A549 (cell line): ENCODE results near the gene NCAPD3. TPM values are rescaled to one million over a fixed set of nuclear protein-coding genes. Genes with fewer than 3 reads are reported as not detected.

Experiments
- ATAC-seq, 2 experiments: fragments of 200-7000 bp in 1 of 2; fragments of >200 bp in 1 of 2; cut with Nextera tagmentation in 1 of 2; cut with Tn5 transposase in 1 of 2; 3 replicates each; pipeline versions ENCODE4 v1.8.0 to v1.9.1; 2018 to 2020; ENCODE audit warnings: mild to moderate bottlenecking in 1 of 2, moderate library complexity in 1 of 2
- CTCF ChIA-PET: fragments of 300-600 bp; sonication (Branson Sonifier 250); formaldehyde crosslinking; extraction: SDS; loops from one replicate; lab custom pipeline; 2021; ENCODE audit warnings: antibody characterized with exemption, inconsistent platforms; lab: Yijun Ruan, JAX
- POLR2A ChIA-PET: fragments of 350-600 bp; formaldehyde crosslinking; extraction: SDS; loops from one replicate; lab custom pipeline; 2021; ENCODE audit warnings: antibody characterized with exemption, inconsistent platforms; lab: Yijun Ruan, JAX
- DNase-seq, 2 experiments: peaks; one replicate each; pipeline versions ENCODE4 v3.0.0 to v3.0.0-alpha.2; 2011 to 2016; ENCODE audit warnings: low read depth in 1 of 2, low spot score in 1 of 2
- FAIRE-seq: peaks from 2 replicates; lab custom pipeline; 2011; peaks lifted over from hg19 to GRCh38; lab: Jason Lieb, UNC
- H3K27ac ChIP-seq, 2 experiments: fragments of >200 bp; sonication (Bioruptor Twin); formaldehyde crosslinking; 3 replicates each; pipeline ENCODE4 v1.5.1; 2016 to 2017
- H3K4me1 ChIP-seq: fragments of >200 bp; sonication (Bioruptor Twin); formaldehyde crosslinking; 3 replicates; pipeline ENCODE4 v1.6.1; 2016
- H3K4me2 ChIP-seq: fragments of >200 bp; sonication (Bioruptor Twin); formaldehyde crosslinking; 3 replicates; pipeline ENCODE4 v1.6.1; 2016
- H3K4me3 ChIP-seq: fragments of >200 bp; sonication (Bioruptor Twin); formaldehyde crosslinking; 3 replicates; pipeline ENCODE4 v1.5.1; 2016
- H3K9me3 ChIP-seq: fragments of >200 bp; sonication (Bioruptor Twin); formaldehyde crosslinking; 3 replicates; pipeline ENCODE4 v1.6.1; 2016
- CBX2 ChIP-seq: fragments of 200-600 bp; sonication (generic); IDR thresholded peaks from 2 replicates; pipeline ENCODE4 v1.6.1; 2016; ENCODE audit warnings: low read depth, mild to moderate bottlenecking, borderline replicate concordance
- CBX8 ChIP-seq: fragments of 200-600 bp; sonication (generic); IDR thresholded peaks from 2 replicates; pipeline ENCODE4 v1.6.1; 2016
- CEBPB ChIP-seq, 2 experiments: fragments of >200 bp in 1 of 2; sonication (Bioruptor Twin) in 1 of 2; formaldehyde crosslinking in 1 of 2; IDR thresholded peaks; 2 replicates each; pipeline ENCODE4 v1.6.1; 2012 to 2016
- ESRRA ChIP-seq: fragments of 150-350 bp; IDR thresholded peaks from 2 replicates; pipeline ENCODE4 v1.6.1; 2014; ENCODE audit warnings: mild to moderate bottlenecking, low read length, borderline replicate concordance
- FOSB ChIP-seq: fragments of 250-450 bp; sonication (Bioruptor Pico); IDR thresholded peaks from 2 replicates; pipeline ENCODE4 v1.5.0; 2020; ENCODE audit warnings: mild to moderate bottlenecking, moderate library complexity
- HDAC2 ChIP-seq: fragments of 200-600 bp; sonication (generic); IDR thresholded peaks from 2 replicates; pipeline ENCODE4 v1.6.1; 2016
- HOXA7 ChIP-seq: fragments of 250-450 bp; sonication (Bioruptor Pico); IDR thresholded peaks from 2 replicates; pipeline ENCODE4 v1.5.0; 2020; ENCODE audit warnings: mild to moderate bottlenecking, moderate library complexity
- HOXB5 ChIP-seq: fragments of 250-450 bp; sonication (Bioruptor Pico); IDR thresholded peaks from 2 replicates; pipeline ENCODE4 v1.5.0; 2020; ENCODE audit warnings: mild to moderate bottlenecking, moderate library complexity
- JUNB ChIP-seq: fragments of >200 bp; sonication (Bioruptor Twin); formaldehyde crosslinking; IDR thresholded peaks from 2 replicates; pipeline ENCODE4 v1.6.1; 2016
- KDM1A ChIP-seq: fragments of 200-600 bp; sonication (generic); IDR thresholded peaks from 2 replicates; pipeline ENCODE4 v1.6.1; 2016; ENCODE audit warnings: low read depth, mild to moderate bottlenecking
- MAZ ChIP-seq: fragments of 150-350 bp; IDR thresholded peaks from 2 replicates; pipeline ENCODE4 v1.6.1; 2014; ENCODE audit warnings: antibody characterized with exemption, low read depth, low read length, borderline replicate concordance
- NFE2L2 ChIP-seq: fragments of 150-350 bp; conservative IDR thresholded peaks from 2 replicates; pipeline ENCODE4 v1.6.1; 2014; ENCODE audit warnings: low read length
- NR3C1 ChIP-seq: fragments of >200 bp; sonication (Bioruptor Twin); formaldehyde crosslinking; IDR thresholded peaks from 3 replicates; pipeline ENCODE4 v1.6.1; 2017
- PBX3 ChIP-seq: IDR thresholded peaks from 2 replicates; pipeline ENCODE4 v1.6.1; 2012
- PHF8 ChIP-seq: fragments of 200-600 bp; sonication (generic); IDR thresholded peaks from 2 replicates; pipeline ENCODE4 v1.6.1; 2016; ENCODE audit warnings: low read depth, mild to moderate bottlenecking, antibody characterized with exemption, moderate library complexity, borderline replicate concordance
- POLR2AphosphoS2 ChIP-seq: conservative IDR thresholded peaks from 2 replicates; pipeline ENCODE4 v1.6.1; 2012; ENCODE audit warnings: low read length, improper control_type of control experiment, inconsistent platforms
- RAD21 ChIP-seq, 2 experiments: fragments of >200 bp in 1 of 2; sonication (Bioruptor Twin) in 1 of 2; formaldehyde crosslinking in 1 of 2; IDR thresholded peaks in 1 of 2; conservative IDR thresholded peaks in 1 of 2; 2 replicates in 1 of 2; 3 replicates in 1 of 2; pipeline ENCODE4 v1.6.1; 2012 to 2018; ENCODE audit warnings: inconsistent platforms in 1 of 2
- RARB ChIP-seq: fragments of 250-450 bp; sonication (Bioruptor Pico); IDR thresholded peaks from 2 replicates; pipeline ENCODE4 v1.8.0; 2021; ENCODE audit warnings: mild to moderate bottlenecking, moderate library complexity
- TP53 ChIP-seq: fragments of 250-450 bp; sonication (Bioruptor Pico); IDR thresholded peaks from 2 replicates; pipeline ENCODE4 v1.5.0; 2021; ENCODE audit warnings: mild to moderate bottlenecking, moderate library complexity
- USF2 ChIP-seq: fragments of 450-650 bp; IDR thresholded peaks from 2 replicates; pipeline ENCODE4 v1.6.1; 2014; ENCODE audit warnings: antibody characterized with exemption
- ZC3H11A ChIP-seq: fragments of 450-650 bp; IDR thresholded peaks from 2 replicates; pipeline ENCODE4 v1.6.1; 2014; ENCODE audit warnings: antibody characterized with exemption, mild to moderate bottlenecking
- ZFP36 ChIP-seq: fragments of 450-650 bp; IDR thresholded peaks from 2 replicates; pipeline ENCODE4 v1.6.1; 2014; ENCODE audit warnings: borderline replicate concordance; ENCODE audit not compliant: partially characterized antibody
- WGBS: methylation state at CpG from one replicate; pipeline ENCODE4 v1.1.6; 2017; ENCODE audit errors: missing lambda C conversion rate; 5-methylcytosine and 5-hydroxymethylcytosine counted together
- polyA plus RNA-seq, 4 experiments: library from polyadenylated mRNA; depleted of rRNA in 3 of 4; stranded (reverse); fragments of >200 nt; fragmentation: RNase III in 1 of 4; extraction: RNeasy Plus Mini Kit Qiagen cat#74134 plus additional on column Dnase treatment in 1 of 4; gene quantifications; 2 replicates in 3 of 4; 3 replicates in 1 of 4; pipeline ENCODE4 v1.2.3, GENCODE V29; 2011 to 2017
- TF ChIP-seq, protein P1 (sequence below): fragments of >200 bp; sonication (Bioruptor Twin); formaldehyde crosslinking; IDR thresholded peaks from 3 replicates; pipeline ENCODE4 v1.6.1; 2016
- TF ChIP-seq, protein P2 (sequence below): IDR thresholded peaks from 2 replicates; pipeline ENCODE4 v1.6.1; 2012
- TF ChIP-seq, protein P3 (sequence below): fragments of >200 bp; sonication (Bioruptor Twin); formaldehyde crosslinking; IDR thresholded peaks from 3 replicates; pipeline ENCODE4 v1.5.1; 2016

Gene NCAPD3
- polyA plus RNA-seq, 2 of the 4 experiments (the other 2 are of a cell fraction): 26.6 to 36.0 TPM

DNA sequence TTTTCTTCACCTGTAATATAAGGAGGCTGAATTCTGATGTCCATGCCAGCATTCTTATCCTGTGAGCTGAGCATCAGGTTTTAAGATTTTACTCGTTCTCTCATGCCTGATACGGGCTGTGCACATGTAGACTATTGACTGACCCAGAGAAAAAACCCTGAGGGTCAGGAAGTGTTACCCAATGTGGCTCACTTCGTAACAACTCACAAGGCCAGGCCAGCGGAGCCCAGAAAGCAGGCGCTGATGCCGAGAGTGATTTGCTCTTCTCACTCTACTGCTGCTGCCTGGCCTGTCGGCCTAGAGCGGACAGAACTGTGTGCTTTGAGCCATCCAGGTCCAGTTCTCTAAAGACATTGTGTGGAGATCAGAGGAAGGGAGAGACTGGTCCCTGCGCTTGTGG, 18.6 kb upstream of the NCAPD3 start:
- FAIRE-seq: no peak
- Histone ChIP-seq H3K9me3 (no peaks in the 10 kb centered on the region), H3K4me2 (no peak overlapping the region), H3K4me3 (no peak overlapping the region), H3K27ac (no peak overlapping the region), H3K4me1 (no peaks in the 10 kb centered on the region)
- ChIA-PET CTCF (interaction anchor here (2.1 kb wide), 1 partner anchor 18 kb away, joined by 6 read pairs; the partner anchor contains the start of genes NCAPD3 and VPS26B), POLR2A (no interaction called here)
- no peak for TF ChIP-seq ESRRA
- TF ChIP-seq USF2: no peak
- TF ChIP-seq HOXB5 (CRISPR knock-in tag): no peak
- TF ChIP-seq, protein P1, sequence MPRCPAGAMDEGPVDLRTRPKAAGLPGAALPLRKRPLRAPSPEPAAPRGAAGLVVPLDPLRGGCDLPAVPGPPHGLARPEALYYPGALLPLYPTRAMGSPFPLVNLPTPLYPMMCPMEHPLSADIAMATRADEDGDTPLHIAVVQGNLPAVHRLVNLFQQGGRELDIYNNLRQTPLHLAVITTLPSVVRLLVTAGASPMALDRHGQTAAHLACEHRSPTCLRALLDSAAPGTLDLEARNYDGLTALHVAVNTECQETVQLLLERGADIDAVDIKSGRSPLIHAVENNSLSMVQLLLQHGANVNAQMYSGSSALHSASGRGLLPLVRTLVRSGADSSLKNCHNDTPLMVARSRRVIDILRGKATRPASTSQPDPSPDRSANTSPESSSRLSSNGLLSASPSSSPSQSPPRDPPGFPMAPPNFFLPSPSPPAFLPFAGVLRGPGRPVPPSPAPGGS: no peak
- TF ChIP-seq HDAC2: no peak
- no peak for TF ChIP-seq RAD21 (conservative IDR thresholded peaks at IDR 0.05 in 1 of 2, IDR thresholded peaks at IDR 0.05 in 1 of 2)
- TF ChIP-seq PBX3: no peak
- no peak for TF ChIP-seq ZFP36
- TF ChIP-seq NFE2L2: no peak
- TF ChIP-seq KDM1A: no peak
- TF ChIP-seq HOXA7: no peak
- no peak for TF ChIP-seq NR3C1
- ATAC-seq: no peak
- 90% methylated on average over 9 of the region's 9 CpGs for WGBS
- no peak for DNase-seq

DNA sequence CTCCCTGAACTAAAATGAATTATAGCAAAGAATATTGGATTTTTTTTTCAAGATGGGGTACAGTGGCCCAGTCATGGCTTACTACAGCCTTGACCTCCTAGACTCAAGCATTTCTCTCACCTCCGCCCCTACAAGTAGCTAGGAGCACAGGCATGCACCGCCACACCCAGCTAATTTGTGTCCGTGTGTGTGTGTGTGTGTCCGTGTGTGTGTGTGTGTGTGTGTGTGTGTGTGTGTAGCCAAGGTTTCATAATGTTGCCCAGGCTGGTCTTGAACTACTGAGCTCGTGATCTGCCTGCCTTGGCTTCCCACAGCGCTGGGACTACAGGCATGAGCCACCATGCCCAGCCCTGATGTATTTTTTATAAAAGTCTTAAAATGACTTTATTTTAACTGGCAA, 16.8 kb upstream of the NCAPD3 start:
- Histone ChIP-seq H3K27ac (no peak overlapping the region), H3K9me3 (no peaks in the 10 kb centered on the region), H3K4me1 (no peaks in the 10 kb centered on the region), H3K4me3 (no peak overlapping the region), H3K4me2 (no peak overlapping the region)
- TF ChIP-seq NR3C1: no peak
- TF ChIP-seq CBX2: no peak
- TF ChIP-seq, protein P1: no peak
- TF ChIP-seq RAD21 (conservative IDR thresholded peaks at IDR 0.05 in 1 of 2, IDR thresholded peaks at IDR 0.05 in 1 of 2): no peak
- no peak for TF ChIP-seq ESRRA
- TF ChIP-seq POLR2AphosphoS2: no peak
- no peak for TF ChIP-seq FOSB
- TF ChIP-seq, protein P2, sequence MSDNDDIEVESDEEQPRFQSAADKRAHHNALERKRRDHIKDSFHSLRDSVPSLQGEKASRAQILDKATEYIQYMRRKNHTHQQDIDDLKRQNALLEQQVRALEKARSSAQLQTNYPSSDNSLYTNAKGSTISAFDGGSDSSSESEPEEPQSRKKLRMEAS: no peak
- no peak for TF ChIP-seq MAZ
- TF ChIP-seq PHF8: no peak
- no peak for TF ChIP-seq CEBPB (IDR thresholded peaks at IDR 0.05)
- ChIA-PET POLR2A (no interaction called here), CTCF (interaction anchor here (2.1 kb wide), 1 partner anchor 16 kb away, joined by 6 read pairs; the partner anchor contains the start of genes NCAPD3 and VPS26B)
- no peak for DNase-seq
- ATAC-seq: no peak
- WGBS: 66% methylated on average over 4 of the region's 6 CpGs
- FAIRE-seq: no peak

- Histone ChIP-seq H3K4me1 (no peaks in the 10 kb centered on the region), H3K4me2 (no peak overlapping the region), H3K27ac (no peak overlapping the region), H3K9me3 (no peaks in the 10 kb centered on the region), H3K4me3 (no peak overlapping the region)
- no peak for DNase-seq
- 86% methylated on average over 5 of the region's 5 CpGs for WGBS
- TF ChIP-seq JUNB (no peak), HOXA7 (no peak), TP53 (CRISPR knock-in tag) (no peak), RARB (CRISPR knock-in tag) (no peak), ZC3H11A (no peak), KDM1A (no peak), NR3C1 (no peak), CBX8 (no peak)
- TF ChIP-seq, protein P3, sequence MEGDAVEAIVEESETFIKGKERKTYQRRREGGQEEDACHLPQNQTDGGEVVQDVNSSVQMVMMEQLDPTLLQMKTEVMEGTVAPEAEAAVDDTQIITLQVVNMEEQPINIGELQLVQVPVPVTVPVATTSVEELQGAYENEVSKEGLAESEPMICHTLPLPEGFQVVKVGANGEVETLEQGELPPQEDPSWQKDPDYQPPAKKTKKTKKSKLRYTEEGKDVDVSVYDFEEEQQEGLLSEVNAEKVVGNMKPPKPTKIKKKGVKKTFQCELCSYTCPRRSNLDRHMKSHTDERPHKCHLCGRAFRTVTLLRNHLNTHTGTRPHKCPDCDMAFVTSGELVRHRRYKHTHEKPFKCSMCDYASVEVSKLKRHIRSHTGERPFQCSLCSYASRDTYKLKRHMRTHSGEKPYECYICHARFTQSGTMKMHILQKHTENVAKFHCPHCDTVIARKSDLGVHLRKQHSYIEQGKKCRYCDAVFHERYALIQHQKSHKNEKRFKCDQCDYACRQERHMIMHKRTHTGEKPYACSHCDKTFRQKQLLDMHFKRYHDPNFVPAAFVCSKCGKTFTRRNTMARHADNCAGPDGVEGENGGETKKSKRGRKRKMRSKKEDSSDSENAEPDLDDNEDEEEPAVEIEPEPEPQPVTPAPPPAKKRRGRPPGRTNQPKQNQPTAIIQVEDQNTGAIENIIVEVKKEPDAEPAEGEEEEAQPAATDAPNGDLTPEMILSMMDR: no peak
- CTCF ChIA-PET: no interaction called here
- FAIRE-seq: no peak
- POLR2A ChIA-PET: no interaction called here
- no peak for ATAC-seq
Observed at GRCh38 chr11:134238956-134239355, 15.2 kb upstream of the NCAPD3 start.
